ENCODE results near the gene KIF16B. TPM values are rescaled to one million over a fixed set of nuclear protein-coding genes. Genes with fewer than 3 reads are reported as not detected.

Gene KIF16B
- total RNA-seq, 4 donors from 2014 or later, result 22.2 to 59.2 (median 31.4) TPM

GRCh38 chr20:16472045-16472872 lies 101.0 kb downstream of the KIF16B start:
- 58 to 63% methylated on average over 12 of the region's 12 CpGs for WGBS, 2 donors
- intact Hi-C loops (cut with DNase I; ENCODE audit: low total_unique reads), result no loop called here
- no peak overlapping the region for H3K4me3 ChIP-seq (ENCODE audit: low read depth, poor library complexity, severe bottlenecking)
- TF ChIP-seq POLR2A (IDR thresholded peaks at IDR 0.05), result no peak
- no peak for TF ChIP-seq CTCF (IDR thresholded peaks at IDR 0.05)
- DNase-seq (ENCODE audit: low spot score in 2 of 2), result no peak

- intact Hi-C loops (cut with DNase I; ENCODE audit: low total_unique reads), result no loop called here
Measured at GRCh38 chr20:16469395-16469905, 103.8 kb downstream of the KIF16B start.

GRCh38 chr20:16462711-16463110 lies 110.5 kb downstream of the KIF16B start:
- no peak overlapping the region for H3K4me3 ChIP-seq (ENCODE audit: low read depth, poor library complexity, severe bottlenecking)
- DNase-seq (ENCODE audit: low spot score in 2 of 2), result no peak
- no peak for TF ChIP-seq POLR2A (IDR thresholded peaks at IDR 0.05)
- no peak for TF ChIP-seq CTCF (IDR thresholded peaks at IDR 0.05)
- 57 to 69% methylated on average over 5 of the region's 5 CpGs for WGBS, 2 donors
- intact Hi-C loops (cut with DNase I; ENCODE audit: low total_unique reads), result no loop called here

More at GRCh38 chr20:16469395-16469905, 103.8 kb downstream of the KIF16B start:
- DNase-seq (ENCODE audit: low spot score in 2 of 2), result no peak
- 93 to 95% methylated on average over 5 of the region's 5 CpGs for WGBS, 2 donors
- TF ChIP-seq POLR2A (IDR thresholded peaks at IDR 0.05) (no peak), CTCF (IDR thresholded peaks at IDR 0.05) (no peak)
- H3K4me3 ChIP-seq (ENCODE audit: low read depth, poor library complexity, severe bottlenecking), result no peak overlapping the region

- TF ChIP-seq POLR2A (IDR thresholded peaks at IDR 0.05) (no peak), CTCF (IDR thresholded peaks at IDR 0.05) (no peak)
- no peak overlapping the region for H3K4me3 ChIP-seq (ENCODE audit: low read depth, poor library complexity, severe bottlenecking)
- peak in 1 of 2 donors; percentile 48 for DNase-seq (ENCODE audit: low spot score in 2 of 2)
- intact Hi-C loops (cut with DNase I; ENCODE audit: low total_unique reads), result loop anchor here (10.0 kb wide), 1 partner anchor 754 kb away; no protein-coding TSS in a partner anchor
- 4 to 5% methylated on average over 1 of the region's 1 CpG for WGBS, 2 donors
Measured at GRCh38 chr20:16459019-16459700, 114.1 kb downstream of the KIF16B start.

- 83 to 87% methylated on average over 5 of the region's 5 CpGs for whole genome bisulfite sequencing, 2 donors
- TF ChIP-seq CTCF (IDR thresholded peaks at IDR 0.05), result no peak
- TF ChIP-seq POLR2A (IDR thresholded peaks at IDR 0.05), result no peak
- no peak overlapping the region for H3K4me3 ChIP-seq (ENCODE audit: low read depth, poor library complexity, severe bottlenecking)
- DNase-seq (ENCODE audit: low spot score in 2 of 2), result no peak
- intact Hi-C loops (cut with DNase I; ENCODE audit: low total_unique reads), result loop anchor here (10.0 kb wide), 1 partner anchor 753 kb away; no protein-coding TSS in a partner anchor
Measured at GRCh38 chr20:16457514-16457913, 115.7 kb downstream of the KIF16B start.

Data from lower leg skin (tissue), 4 donors.